Mesendoderm (in vitro differentiated cells): ENCODE results near the gene ZBTB46.
"Not testable (repeated sequence)": the region's sequence is repeated elsewhere in the genome, so short reads cannot be mapped to it uniquely, and the experiment has no call there.

Source experiments
- DNase-seq: peaks from one replicate; pipeline ENCODE4 v3.0.0; 2013
- H2AK5ac ChIP-seq: 2 replicates; pipeline ENCODE4 v1.6.1; 2013; ENCODE audit warnings: low read length, inconsistent platforms
- H2BK120ac ChIP-seq: 2 replicates; pipeline ENCODE4 v1.6.1; 2013; ENCODE audit warnings: low read depth, mild to moderate bottlenecking, low read length, moderate library complexity, mixed read lengths
- H2BK15ac ChIP-seq: replicated peaks from 2 replicates; pipeline ENCODE4 v1.6.1; 2013; ENCODE audit warnings: low read depth, mild to moderate bottlenecking, moderate library complexity
- H2BK5ac ChIP-seq: 2 replicates; pipeline ENCODE4 v1.6.1; 2013; ENCODE audit warnings: low read length, inconsistent platforms
- H3K18ac ChIP-seq: 2 replicates; pipeline ENCODE4 v1.6.1; 2013; ENCODE audit warnings: mild to moderate bottlenecking, low read length, mixed read lengths
- H3K23ac ChIP-seq: one replicate; pipeline ENCODE4 v1.6.1; 2013; ENCODE audit warnings: low read length
- H3K27ac ChIP-seq: 2 replicates; pipeline ENCODE4 v1.5.1; 2013; ENCODE audit warnings: low read depth, mild to moderate bottlenecking, inconsistent platforms, low read length, moderate library complexity
- H3K27me3 ChIP-seq: 2 replicates; pipeline ENCODE4 v1.6.1; 2013; ENCODE audit warnings: low read length, control low read depth, mild to moderate bottlenecking, inconsistent platforms; ENCODE audit not compliant: insufficient read depth, poor library complexity
- H3K36me3 ChIP-seq: 2 replicates; pipeline ENCODE4 v1.6.1; 2013; ENCODE audit warnings: low read length, inconsistent platforms; ENCODE audit not compliant: control insufficient read depth, insufficient read depth
- H3K4ac ChIP-seq: one replicate; pipeline ENCODE4 v1.6.1; 2013; ENCODE audit warnings: low read depth, mild to moderate bottlenecking, low read length, moderate library complexity
- H3K4me1 ChIP-seq: 2 replicates; pipeline ENCODE4 v1.6.1; 2013; ENCODE audit warnings: low read depth, low read length, inconsistent platforms; ENCODE audit not compliant: control insufficient read depth
- H3K4me2 ChIP-seq: 2 replicates; pipeline ENCODE4 v1.6.1; 2013; ENCODE audit warnings: low read length
- H3K4me3 ChIP-seq: 2 replicates; pipeline ENCODE4 v1.5.1; 2013; ENCODE audit warnings: mild to moderate bottlenecking, low read length
- H3K56ac ChIP-seq: one replicate; pipeline ENCODE4 v1.6.1; 2013; ENCODE audit warnings: low read length
- H3K79me1 ChIP-seq: 2 replicates; pipeline ENCODE4 v1.6.1; 2013; ENCODE audit warnings: low read length, inconsistent platforms
- H3K79me2 ChIP-seq: 2 replicates; pipeline ENCODE4 v1.6.1; 2013; ENCODE audit warnings: mild to moderate bottlenecking, low read length; ENCODE audit not compliant: control insufficient read depth, insufficient read depth
- H3K9ac ChIP-seq: 2 replicates; pipeline ENCODE4 v1.6.1; 2013; ENCODE audit warnings: low read length, inconsistent platforms
- H4K5ac ChIP-seq: one replicate; pipeline ENCODE4 v1.6.1; 2013; ENCODE audit warnings: low read length
- H4K8ac ChIP-seq: one replicate; pipeline ENCODE4 v1.6.1; 2013; ENCODE audit warnings: low read depth, mild to moderate bottlenecking, control low read depth, low read length, moderate library complexity
- WGBS: extraction: QIAGEN DNeasy Blood & Tissue Kit; methylation state at CpG from one replicate; pipeline ENCODE4 v1.1.7; 2013; ENCODE audit warnings: low lambda C conversion rate, missing lambda C conversion rate; ENCODE audit not compliant: insufficient coverage; ENCODE audit errors: extremely low coverage; 5-methylcytosine and 5-hydroxymethylcytosine counted together

ZBTB46 gene

DNA sequence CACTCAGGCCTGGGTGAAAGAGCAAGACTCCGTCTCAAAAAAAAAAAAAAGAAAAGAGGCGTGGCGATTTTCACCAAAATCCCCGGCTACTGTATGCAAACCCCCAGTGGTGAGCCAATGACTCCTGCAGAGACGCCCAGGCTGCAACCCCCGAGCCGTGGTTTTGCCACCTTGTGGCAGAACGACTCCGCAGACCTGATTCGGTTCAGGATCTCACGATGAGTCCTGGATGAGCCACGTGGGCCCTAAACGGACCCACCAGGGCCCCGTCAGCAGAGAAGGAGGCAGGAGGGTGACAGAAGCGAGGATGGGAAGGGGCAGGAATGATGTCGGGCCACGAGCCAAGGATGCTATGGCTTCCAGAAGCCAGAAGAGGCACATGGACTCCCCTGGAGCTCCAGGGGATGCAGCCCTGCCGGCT lies 49.0 kb downstream of the ZBTB46 start:
- Histone ChIP-seq H2BK120ac (no peak overlapping the region), H3K9ac (no peak overlapping the region), H2BK5ac (no peak overlapping the region), H3K79me2 (peaks cover 16% of the 10 kb centered on the region), H3K56ac (no peak overlapping the region), H3K23ac (no peak overlapping the region), H3K27ac (no peak overlapping the region), H3K18ac (no peak overlapping the region), H3K79me1 (peaks cover 25% of the 10 kb centered on the region), H4K5ac (no peak overlapping the region), H3K36me3 (no peaks in the 10 kb centered on the region), H4K8ac (no peak overlapping the region), H2AK5ac (no peak overlapping the region), H3K4me2 (no peak overlapping the region), H3K27me3 (no peaks in the 10 kb centered on the region), H3K4me1 (no peaks in the 10 kb centered on the region), H3K4ac (no peak overlapping the region), H2BK15ac (no peak overlapping the region), H3K4me3 (no peak overlapping the region)
- DNase-seq: peak; percentile 36
- no CpG with 5 or more reads among the region's 18 CpGs for WGBS

DNA sequence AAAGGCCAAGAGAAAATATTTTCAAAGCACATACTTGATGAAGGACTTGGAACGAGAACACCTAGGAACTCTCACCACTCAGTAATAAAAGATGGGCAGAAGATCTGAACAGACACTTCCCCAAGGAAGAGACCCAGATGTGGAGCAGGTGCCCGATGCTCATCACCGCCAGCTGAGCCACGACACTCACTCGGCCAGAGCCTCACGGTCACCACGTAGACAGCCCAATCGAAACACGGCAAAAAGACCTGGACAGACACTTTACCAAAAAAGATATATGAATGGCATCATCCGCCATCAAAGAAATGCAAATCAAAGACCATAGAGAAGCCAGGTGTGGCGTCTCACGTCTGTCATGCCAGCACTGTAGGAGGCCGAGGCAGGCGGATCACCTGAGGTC lies 49.9 kb downstream of the ZBTB46 start:
- Histone ChIP-seq H3K36me3 (no peaks in the 10 kb centered on the region), H4K8ac (no peak overlapping the region), H3K4ac (no peak overlapping the region), H3K23ac (no peak overlapping the region), H3K18ac (no peak overlapping the region), H2BK120ac (no peak overlapping the region), H4K5ac (no peak overlapping the region), H2BK15ac (no peak overlapping the region), H3K79me2 (peaks cover 16% of the 10 kb centered on the region), H3K4me2 (no peak overlapping the region), H3K79me1 (peaks cover 25% of the 10 kb centered on the region), H2AK5ac (no peak overlapping the region), H3K4me3 (no peak overlapping the region), H3K27me3 (no peaks in the 10 kb centered on the region), H3K56ac (no peak overlapping the region), H3K27ac (no peak overlapping the region), H2BK5ac (no peak overlapping the region), H3K9ac (no peak overlapping the region), H3K4me1 (no peaks in the 10 kb centered on the region)
- WGBS: no CpG with 5 or more reads among the region's 14 CpGs
- DNase-seq: no peak

DNA sequence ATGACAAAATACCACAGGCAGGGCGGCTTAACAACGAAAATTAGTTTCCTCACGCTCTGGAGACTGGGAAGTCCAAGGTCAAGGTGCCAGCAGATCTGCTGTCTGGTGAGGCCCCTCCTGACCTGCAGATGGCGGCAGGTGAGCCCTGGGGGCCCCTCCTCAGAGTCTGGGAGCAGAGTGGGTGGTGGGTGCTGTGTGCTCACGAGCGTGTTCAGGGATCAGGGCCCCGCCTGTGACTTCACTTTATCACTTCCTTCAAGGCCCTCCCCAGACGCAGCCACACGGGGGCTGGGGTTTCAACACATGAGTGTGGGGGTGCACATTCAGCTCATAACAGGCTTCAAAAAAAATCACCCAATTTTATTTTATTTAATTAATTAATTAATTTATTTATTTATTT lies 52.2 kb downstream of the ZBTB46 start:
- Histone ChIP-seq H3K4me1 (no peaks in the 10 kb centered on the region), H4K5ac (no peak overlapping the region), H3K23ac (no peak overlapping the region), H3K79me2 (peaks cover 7% of the 10 kb centered on the region), H3K4ac (no peak overlapping the region), H3K4me3 (no peak overlapping the region), H2BK120ac (no peak overlapping the region), H3K79me1 (peaks cover 18% of the 10 kb centered on the region), H3K18ac (no peak overlapping the region), H3K9ac (no peak overlapping the region), H2AK5ac (no peak overlapping the region), H3K36me3 (no peaks in the 10 kb centered on the region), H3K56ac (no peak overlapping the region), H3K27me3 (no peaks in the 10 kb centered on the region), H3K27ac (no peak overlapping the region), H4K8ac (no peak overlapping the region), H2BK15ac (no peak overlapping the region), H3K4me2 (no peak overlapping the region), H2BK5ac (no peak overlapping the region)
- peak; percentile 25 for DNase-seq
- no CpG with 5 or more reads among the region's 9 CpGs for WGBS

DNA sequence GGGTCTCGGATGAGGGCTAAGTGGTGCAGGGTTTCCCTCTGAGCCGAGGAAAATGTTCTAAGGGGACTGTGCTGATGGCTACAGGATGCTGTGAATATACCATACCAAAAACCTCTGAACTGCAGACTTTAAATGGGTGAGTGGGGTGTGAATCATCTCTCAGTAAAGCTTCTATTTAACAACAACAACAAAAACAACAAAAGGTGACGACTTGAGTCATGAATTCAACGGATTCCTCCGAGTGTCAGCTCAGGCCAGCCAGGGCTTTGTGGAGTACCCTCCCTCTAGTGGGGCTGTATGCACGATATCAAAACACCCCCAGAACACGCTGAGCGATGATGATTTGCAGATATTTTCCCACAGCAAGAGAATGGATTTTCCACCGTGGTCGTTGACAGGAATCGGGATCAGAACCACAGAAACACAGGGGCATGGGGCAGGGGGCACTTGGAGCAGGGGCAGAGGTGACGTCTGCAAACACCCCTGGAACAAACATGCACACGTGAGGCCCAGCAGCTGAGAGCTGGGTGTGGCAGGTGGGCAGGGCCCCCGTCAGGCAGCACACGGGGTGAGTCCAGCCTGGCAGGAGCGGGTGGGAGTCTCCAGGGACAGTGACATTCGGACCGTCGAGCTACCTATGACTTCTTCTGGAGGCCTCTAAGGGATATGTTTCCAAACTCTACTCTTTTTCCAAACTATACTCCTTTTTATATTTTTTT lies 52.9 kb downstream of the ZBTB46 start:
- H3K27ac ChIP-seq: no peak overlapping the region

DNA sequence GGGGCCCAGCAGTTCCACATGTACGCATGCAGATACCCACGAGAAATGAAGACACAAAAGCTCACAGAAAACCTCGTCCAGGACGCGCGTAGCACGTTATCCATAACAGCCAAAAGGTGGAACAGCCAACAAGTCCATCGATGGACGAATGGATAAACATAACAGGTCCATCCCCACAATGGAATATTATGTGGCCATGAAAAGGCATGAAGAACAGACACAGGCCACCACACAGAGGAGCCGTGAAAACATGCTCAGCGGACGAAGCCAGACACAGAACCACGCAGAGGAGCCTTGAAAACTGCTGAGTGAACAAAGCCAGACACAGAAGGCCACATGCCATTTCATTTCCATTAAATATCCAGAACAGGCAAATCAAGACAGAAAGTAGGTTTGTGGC lies 53.5 kb downstream of the ZBTB46 start:
- Histone ChIP-seq H2AK5ac (no peak overlapping the region), H3K18ac (no peak overlapping the region)
- WGBS: no CpG with 5 or more reads among the region's 13 CpGs

More for the DNA sequence above, 52.9 kb downstream of the ZBTB46 start:
- Histone ChIP-seq H3K23ac (no peak overlapping the region), H3K4me2 (no peak overlapping the region), H2BK5ac (no peak overlapping the region), H3K56ac (no peak overlapping the region), H4K8ac (no peak overlapping the region), H3K4ac (no peak overlapping the region), H3K27me3 (no peaks in the 10 kb centered on the region), H3K36me3 (no peaks in the 10 kb centered on the region), H2AK5ac (no peak overlapping the region), H3K79me1 (peaks cover 16% of the 10 kb centered on the region), H3K18ac (no peak overlapping the region), H2BK120ac (no peak overlapping the region), H2BK15ac (no peak overlapping the region), H3K4me1 (no peaks in the 10 kb centered on the region), H3K4me3 (no peak overlapping the region), H3K79me2 (peaks cover 7% of the 10 kb centered on the region), H3K9ac (no peak overlapping the region), H4K5ac (no peak overlapping the region)
- WGBS: no CpG with 5 or more reads among the region's 19 CpGs
- peak; percentile 53 for DNase-seq

DNA sequence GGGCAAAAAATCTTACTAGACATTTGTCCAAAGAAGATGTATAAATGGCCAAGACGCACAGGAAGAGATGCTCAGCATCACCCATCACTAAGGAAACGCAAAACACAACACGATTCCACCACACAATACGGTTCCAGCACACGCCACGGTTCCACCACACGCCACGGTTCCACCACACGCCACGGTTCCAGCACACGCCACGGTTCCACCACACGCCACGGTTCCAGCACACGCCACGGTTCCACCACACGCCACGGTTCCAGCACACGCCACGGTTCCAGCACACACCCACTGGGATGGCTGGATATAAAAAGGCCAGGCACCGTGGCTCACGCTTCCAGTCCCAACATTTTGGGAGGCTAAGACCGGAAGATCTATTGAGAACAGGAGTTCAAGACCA lies 54.2 kb downstream of the ZBTB46 start:
- H2AK5ac ChIP-seq, H3K27me3 ChIP-seq, H3K18ac ChIP-seq, H3K56ac ChIP-seq, H3K4me3 ChIP-seq, H3K36me3 ChIP-seq, H3K9ac ChIP-seq, DNase-seq, H3K4me2 ChIP-seq, H4K5ac ChIP-seq, H3K4me1 ChIP-seq, H2BK15ac ChIP-seq, H3K27ac ChIP-seq, H2BK5ac ChIP-seq, H3K79me2 ChIP-seq, H2BK120ac ChIP-seq, H4K8ac ChIP-seq, H3K4ac ChIP-seq, H3K23ac ChIP-seq: not testable (repeated sequence)
- no CpG with 5 or more reads among the region's 23 CpGs for WGBS
- peaks cover 12% of the 10 kb centered on the region for H3K79me1 ChIP-seq

More for the DNA sequence above, 53.5 kb downstream of the ZBTB46 start:
- no peak overlapping the region for H2BK5ac ChIP-seq
- no peaks in the 10 kb centered on the region for H3K27me3 ChIP-seq
- no peak overlapping the region for H3K4me3 ChIP-seq
- no peak overlapping the region for H3K4ac ChIP-seq
- H3K4me2 ChIP-seq: no peak overlapping the region
- H3K27ac ChIP-seq: no peak overlapping the region
- no peak overlapping the region for H3K56ac ChIP-seq
- H4K5ac ChIP-seq: no peak overlapping the region
- H2BK120ac ChIP-seq: no peak overlapping the region
- H3K79me1 ChIP-seq: peaks cover 17% of the 10 kb centered on the region
- no peak overlapping the region for H2BK15ac ChIP-seq
- H3K36me3 ChIP-seq: no peaks in the 10 kb centered on the region
- H3K9ac ChIP-seq: no peak overlapping the region
- H4K8ac ChIP-seq: no peak overlapping the region
- H3K4me1 ChIP-seq: no peaks in the 10 kb centered on the region
- no peak for DNase-seq
- H3K79me2 ChIP-seq: peaks cover 7% of the 10 kb centered on the region
- H3K23ac ChIP-seq: no peak overlapping the region
